Measurements from ENCODE around the gene RABEP1.

DNA sequence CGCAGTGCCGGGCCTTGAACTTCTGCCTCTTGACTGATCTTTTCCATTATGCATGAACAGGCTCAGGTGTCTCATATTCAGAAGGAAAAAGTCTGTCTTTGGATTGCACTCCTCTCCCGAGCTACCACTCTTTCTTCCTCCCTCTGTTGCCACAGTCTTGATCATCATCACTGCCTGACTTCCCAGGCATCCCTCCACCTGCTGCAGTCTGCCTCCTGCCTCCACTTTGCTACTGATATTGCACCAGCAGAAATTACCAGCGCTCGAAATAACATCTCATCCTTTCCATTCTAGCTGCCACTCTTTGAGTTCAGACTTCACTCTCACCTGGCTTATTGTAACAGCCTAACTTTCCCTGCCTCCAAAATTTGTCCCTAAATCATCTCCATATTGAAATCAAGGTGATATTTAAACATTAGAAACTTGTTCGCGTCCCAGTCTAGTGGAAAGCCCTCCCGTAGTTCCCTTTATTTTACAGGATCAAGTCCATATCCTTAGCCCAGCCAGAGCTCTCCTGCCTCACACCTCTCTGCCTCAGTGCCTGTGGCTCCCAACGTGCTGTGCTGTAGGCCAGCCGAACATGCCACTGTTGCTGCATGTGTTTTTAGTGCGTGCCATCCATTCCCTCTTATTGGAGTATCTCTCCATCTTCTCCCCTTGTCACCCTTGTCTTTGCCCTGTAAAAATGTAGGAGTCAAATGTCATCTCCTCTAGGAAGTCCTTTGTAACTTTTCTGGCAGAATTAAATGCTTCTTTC lies 97.4 kb downstream of the RABEP1 start:
- TF ChIP-seq, protein P1, sequence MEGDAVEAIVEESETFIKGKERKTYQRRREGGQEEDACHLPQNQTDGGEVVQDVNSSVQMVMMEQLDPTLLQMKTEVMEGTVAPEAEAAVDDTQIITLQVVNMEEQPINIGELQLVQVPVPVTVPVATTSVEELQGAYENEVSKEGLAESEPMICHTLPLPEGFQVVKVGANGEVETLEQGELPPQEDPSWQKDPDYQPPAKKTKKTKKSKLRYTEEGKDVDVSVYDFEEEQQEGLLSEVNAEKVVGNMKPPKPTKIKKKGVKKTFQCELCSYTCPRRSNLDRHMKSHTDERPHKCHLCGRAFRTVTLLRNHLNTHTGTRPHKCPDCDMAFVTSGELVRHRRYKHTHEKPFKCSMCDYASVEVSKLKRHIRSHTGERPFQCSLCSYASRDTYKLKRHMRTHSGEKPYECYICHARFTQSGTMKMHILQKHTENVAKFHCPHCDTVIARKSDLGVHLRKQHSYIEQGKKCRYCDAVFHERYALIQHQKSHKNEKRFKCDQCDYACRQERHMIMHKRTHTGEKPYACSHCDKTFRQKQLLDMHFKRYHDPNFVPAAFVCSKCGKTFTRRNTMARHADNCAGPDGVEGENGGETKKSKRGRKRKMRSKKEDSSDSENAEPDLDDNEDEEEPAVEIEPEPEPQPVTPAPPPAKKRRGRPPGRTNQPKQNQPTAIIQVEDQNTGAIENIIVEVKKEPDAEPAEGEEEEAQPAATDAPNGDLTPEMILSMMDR (conservative IDR thresholded peaks at IDR 0.05; ENCODE audit: low read length): no peak
- no peak for TF ChIP-seq EZH2phosphoT487 (IDR thresholded peaks at IDR 0.05; ENCODE audit: borderline replicate concordance)
